Raji (cell line): Measurements from ENCODE around the gene SBF2.
A peak's percentile ranks its signal among the peaks of the same experiment; 100 is the strongest.

ENCODE experiments used
- POLR2A ChIP-seq: IDR thresholded peaks from 2 replicates; pipeline ENCODE4 v1.6.1; 2011; ENCODE audit warnings: low read depth, low read length, control low read depth; ENCODE audit not compliant: insufficient read depth

SBF2 gene

DNA sequence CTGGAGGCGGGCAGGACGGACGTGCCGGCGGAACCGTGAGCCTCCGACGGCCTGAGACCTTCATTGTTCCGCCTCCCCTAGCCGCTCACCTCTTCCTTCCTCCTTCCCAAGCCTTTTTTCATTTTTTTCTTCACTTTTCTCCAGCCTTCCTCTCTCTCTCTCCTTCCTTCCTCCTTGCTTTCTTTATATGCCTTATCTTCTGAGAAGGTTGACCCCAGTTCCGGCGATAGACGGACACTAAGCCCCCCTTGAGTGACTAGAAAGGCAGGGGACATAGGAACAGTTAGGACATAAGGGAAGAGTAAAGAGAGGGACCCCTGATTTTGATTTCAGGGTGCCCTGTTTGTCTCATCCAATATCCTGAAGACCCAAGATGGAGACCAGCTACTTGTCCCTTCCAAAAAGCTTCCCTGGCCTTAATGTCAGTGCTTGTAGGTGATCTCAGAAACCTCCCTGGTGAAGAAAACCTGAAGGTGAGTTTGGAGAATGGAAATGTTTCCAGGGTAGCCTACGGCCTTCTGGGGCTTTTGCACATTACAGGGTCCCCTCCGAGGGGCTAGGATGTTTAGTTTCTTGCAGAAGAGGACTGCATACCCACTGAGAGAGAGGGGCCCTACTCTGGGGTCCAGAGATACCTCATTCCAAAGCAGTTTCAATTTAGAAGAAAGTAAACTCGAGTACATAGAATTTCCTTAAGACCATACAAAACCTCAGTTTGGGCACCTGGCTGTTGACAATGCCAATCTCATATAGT, 14.4 kb upstream of the SBF2 start:
- no peak for TF ChIP-seq POLR2A

DNA sequence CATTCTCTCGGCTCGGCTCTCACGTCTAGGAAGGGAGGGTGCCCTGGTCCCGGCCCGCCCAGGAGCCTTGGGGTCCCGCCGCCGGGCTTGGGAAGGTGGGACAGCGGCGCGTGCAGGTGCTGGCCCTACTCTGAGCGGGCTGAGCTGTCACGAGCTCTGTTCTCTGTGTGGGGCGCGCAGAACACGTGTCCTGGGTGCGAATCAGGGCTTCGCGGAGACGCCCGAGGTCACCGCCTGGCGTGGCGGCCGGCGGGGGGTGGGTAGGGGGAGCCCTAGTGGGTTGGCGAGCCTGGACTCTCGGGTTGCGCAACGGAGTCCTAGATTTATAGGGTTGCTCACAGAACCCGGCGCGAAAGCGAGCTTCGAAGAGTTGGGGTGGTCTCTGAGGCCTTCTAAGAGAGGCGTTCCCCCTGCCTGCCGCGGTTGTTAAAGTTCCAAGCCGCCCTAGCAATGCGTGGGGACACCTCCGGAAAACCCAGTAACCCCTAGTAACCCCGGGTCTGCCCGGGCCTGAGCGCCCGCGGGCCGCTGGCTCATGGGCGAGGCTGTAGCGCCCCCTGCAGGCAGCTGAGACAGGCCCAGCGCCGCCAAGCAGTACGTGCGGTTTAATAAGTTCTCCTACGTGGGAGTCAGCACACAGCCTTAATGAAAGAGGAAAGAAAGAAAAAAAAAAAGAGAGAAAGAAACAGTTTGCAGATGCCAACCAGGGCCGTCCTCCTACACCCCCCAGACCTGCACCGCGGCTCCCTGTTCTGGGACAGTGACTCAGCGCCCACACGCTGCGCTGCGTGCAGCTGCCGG, 13.6 kb upstream of the SBF2 start:
- TF ChIP-seq POLR2A, result 0 out of 2 replicates have a peak, but pooled peaks have one; percentile 30

DNA sequence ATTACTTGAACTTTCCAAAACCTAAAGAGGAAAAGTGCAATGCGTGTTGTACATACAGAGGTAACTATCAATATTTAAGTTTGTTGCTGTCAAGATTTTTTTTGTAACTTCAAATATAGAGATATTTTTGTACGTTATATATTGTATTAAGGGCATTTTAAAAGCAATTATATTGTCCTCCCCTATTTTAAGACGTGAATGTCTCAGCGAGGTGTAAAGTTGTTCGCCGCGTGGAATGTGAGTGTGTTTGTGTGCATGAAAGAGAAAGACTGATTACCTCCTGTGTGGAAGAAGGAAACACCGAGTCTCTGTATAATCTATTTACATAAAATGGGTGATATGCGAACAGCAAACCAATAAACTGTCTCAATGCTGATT, 13.0 kb upstream of the SBF2 start:
- TF ChIP-seq POLR2A, result no peak

DNA sequence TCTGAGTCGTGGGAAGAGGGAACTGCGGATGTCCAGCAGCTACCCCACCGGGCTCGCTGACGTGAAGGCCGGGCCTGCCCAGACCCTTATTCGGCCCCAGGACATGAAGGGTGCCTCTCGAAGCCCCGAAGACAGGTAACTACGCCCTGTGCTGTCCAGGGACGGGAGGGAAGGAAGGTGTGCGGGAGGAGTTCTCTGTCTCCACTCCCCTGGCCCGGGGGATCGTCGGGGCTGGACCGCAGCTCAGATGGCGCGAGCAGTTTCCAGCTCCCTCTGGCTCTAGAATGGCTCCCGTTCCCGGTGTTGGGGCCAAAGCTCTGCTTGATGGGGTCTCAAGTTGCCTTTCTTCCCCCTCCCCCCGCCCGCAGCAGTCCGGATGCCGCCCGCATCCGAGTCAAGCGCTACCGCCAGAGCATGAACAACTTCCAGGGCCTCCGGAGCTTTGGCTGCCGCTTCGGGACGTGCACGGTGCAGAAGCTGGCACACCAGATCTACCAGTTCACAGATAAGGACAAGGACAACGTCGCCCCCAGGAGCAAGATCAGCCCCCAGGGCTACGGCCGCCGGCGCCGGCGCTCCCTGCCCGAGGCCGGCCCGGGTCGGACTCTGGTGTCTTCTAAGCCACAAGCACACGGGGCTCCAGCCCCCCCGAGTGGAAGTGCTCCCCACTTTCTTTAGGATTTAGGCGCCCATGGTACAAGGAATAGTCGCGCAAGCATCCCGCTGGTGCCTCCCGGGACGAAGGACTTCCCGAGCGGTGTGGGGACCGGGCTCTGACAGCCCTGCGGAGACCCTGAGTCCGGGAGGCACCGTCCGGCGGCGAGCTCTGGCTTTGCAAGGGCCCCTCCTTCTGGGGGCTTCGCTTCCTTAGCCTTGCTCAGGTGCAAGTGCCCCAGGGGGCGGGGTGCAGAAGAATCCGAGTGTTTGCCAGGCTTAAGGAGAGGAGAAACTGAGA, 12.2 kb upstream of the SBF2 start:
- no peak for TF ChIP-seq POLR2A

DNA sequence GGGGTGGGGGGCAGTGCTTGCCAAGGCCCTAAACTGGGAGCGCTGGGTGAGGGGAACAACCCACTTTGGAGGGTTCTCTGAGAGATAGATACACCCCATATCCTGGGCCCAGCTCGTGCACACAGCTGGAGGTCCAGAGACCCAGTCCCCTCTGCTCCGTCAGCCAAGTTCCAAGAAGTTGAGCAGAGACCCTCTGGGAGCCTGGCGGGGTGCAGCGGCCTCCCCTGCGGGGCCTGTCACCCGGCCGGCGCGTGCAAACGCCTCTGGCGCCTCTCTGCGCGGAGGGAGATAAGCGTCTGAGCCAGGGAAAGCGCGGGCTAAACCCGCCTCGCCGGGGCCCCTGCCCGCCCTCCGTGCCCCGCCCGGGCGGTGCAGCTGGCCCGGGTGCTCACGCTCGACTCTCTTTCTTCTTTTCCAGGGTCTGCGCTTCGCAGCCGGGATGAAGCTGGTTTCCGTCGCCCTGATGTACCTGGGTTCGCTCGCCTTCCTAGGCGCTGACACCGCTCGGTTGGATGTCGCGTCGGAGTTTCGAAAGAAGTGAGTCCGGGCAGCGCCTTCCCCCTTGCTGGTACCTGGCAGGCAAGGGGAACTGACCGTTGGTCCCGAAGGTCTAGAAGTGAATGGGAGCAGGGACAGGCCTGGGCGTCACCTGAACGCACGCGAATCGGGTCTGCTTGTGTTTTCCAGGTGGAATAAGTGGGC, 11.4 kb upstream of the SBF2 start:
- no peak for TF ChIP-seq POLR2A

DNA sequence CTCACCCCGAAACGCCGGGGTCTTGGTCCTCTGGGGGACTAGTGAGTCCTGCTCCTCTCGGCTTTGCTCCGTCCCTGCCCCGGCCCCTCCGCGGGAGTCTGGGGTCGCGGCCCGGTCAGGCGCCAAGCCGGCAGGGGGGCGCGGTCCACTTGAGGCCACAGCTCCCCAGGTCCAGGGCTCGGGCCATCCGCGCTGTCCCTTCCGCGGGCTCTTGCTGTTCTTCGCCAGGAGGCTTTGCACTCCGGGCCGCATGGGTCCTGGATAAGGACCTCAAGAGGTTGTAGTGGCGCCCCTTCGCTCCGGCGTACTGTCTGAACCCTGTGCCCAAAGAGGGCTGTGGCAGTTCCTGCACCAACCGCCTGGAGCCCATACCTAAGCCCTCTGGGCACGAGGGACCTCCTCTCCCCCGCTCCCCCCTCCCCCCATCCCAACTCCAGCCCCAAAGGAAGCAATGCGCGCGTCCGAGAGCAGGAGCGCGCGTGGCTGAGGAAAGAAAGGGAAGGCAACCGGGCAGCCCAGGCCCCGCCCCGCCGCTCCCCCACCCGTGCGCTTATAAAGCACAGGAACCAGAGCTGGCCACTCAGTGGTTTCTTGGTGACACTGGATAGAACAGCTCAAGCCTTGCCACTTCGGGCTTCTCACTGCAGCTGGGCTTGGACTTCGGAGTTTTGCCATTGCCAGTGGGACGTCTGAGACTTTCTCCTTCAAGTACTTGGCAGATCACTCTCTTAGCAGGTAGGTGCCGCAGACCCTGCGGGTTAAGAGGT, 10.7 kb upstream of the SBF2 start, which contains the start of gene ADM:
TSS of gene ADM (plus strand) at position 579 of the 767 bp plus-strand sequence. CDS start 628 bp downstream, outside the sequence.
- TF ChIP-seq POLR2A, result no peak

DNA sequence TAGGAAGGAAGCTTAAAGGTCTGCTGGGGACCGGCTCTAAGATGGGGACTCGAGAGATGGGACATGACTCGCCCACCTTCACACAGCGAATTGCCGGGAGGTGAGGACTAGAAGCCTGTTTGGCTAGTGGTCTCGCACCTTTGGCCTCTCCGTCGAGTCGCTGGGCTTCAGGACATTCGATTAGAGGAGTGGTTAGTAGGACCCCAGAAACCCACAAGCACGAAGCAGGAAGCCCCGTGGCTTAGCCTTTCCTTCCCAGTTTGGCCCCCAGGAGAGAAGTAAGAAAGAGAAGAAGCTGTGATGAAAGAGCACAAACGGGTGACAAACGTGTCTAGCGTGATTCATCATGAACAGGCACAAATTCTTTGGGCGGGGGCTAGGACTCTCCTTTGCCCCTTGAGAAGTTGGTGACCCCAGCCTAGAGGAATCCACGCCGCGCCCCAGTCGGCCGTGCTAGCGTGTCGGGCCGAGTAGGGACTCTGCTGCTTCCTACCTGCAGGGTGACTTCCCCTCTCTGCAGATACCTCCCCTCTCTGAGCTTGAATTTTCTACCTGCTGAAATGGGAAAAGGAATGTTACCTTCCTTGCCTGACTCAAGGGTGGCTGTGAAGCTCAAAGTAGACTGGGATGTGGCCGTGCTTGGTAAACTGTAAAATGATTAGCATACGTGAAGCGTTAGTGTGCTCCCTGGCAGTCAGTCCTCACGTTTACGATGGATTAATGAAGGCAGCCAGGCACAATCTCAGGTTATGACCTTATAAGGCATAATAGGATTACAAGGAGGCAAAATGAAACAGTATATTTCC, 9.7 kb upstream of the SBF2 start:
- TF ChIP-seq POLR2A, result no peak

DNA sequence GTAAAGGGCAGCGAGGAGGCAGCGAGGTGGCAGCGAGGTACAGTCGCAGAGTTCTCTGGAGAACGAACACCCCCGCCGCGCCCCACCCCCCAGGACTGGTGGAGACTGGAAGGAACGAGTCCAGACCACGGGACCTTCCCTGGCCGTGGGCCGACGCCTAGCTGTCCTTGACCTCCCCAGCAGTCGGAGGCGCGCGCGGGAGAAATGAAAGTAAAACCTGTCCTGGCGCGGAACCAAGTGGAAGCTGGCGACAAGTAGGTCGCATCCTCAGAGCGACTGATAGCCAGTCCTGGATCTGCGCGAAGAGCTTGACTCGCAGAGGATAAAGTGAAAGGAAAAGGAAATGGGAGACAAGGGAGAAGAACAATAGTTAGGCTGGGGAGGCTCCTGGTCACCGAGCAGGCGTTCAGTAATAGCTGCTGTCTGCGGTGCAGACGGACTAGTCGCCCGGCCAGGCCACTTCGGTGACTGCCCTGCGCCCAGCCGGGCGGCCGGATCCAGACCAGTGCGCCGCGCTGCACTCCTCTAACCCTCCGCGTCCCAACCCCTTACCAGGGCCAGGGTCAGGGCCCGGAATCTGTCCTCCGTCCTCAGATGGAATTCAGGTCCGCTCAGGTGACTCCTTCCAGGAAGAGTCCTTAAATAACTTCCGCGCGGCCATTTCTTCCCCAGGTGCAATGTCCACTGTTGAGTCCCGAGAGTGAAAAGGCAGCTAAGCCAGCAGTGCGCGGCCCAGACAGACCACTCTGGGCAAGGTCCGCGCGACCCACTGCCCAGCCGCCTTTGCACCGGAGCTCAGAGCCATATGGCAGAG, 8.9 kb upstream of the SBF2 start:
- TF ChIP-seq POLR2A, result no peak

DNA sequence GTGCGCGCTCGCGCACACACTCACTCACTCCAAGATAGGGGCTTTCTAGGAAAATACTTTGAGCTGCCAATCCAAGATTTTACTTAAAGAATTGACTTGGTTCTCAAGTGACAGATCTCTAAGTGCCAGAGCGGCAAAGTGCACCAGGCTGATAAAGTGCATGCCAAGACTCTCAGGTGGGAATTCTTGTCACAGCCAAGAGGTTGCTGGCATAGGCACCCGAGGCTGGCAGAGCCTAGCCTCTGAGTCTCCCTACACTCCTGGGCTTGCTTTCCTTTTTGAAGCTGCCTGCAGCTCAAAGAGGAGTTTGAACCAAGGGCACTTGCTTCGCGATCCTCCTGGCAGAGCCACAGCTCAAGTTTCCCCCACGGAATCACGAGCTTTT, 8.3 kb upstream of the SBF2 start:
- no peak for TF ChIP-seq POLR2A

DNA sequence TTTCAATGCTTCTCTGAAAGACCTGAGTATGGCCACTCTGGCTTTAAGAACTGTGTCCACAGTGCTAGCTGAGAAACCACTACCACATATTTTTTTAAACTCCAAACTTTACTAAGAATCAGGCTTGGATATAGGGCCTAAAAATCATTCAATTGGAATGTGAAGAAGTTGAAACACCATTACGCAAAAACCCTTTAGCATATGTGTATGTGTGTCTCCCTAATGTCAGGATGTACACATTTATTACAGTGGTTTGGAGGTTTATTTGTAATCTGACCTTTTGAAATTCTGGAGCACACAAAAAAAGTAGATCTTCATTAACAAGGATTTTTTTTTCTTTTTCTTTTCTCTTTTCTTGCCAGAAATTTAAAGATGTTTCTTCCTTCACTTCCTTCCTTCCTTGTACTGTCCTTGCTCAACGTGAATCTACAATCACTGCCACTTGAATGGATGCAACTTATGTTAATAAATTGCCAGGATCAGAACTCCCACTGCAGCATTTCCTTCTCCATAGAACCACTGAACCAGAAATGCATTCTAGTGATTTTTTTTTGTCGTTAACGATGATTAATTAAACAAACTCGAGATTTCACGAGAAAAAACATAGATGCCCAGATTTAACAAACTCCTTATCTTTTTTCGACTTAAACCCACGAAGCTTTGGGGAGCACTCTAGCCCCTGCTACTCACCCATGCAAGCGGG, 7.8 kb upstream of the SBF2 start:
- TF ChIP-seq POLR2A, result no peak

DNA sequence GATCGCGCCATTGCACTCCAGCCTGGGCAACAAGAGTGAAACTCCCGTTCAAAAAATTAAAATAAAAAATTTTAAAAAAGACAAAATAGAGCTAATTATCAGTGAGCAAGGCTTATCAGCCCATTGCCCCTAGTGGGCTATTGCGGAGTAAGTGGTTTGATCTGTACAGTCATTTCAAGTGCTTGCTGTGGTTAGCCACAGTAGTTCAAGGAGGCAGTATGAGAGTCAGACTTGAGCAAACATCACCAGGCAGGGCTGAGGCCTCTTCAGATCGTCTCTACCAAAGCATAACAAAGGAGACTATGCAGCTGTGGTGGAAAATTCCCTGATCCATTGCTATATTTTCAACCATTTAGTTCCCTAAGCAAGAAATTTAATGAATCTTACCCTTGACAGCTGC, 4.3 kb upstream of the SBF2 start:
- no peak for TF ChIP-seq POLR2A
